GM21515 (cell line): ENCODE results near the gene ARHGEF3.
A peak's percentile ranks its signal among the peaks of the same experiment; 100 is the strongest.
"Not testable (repeated sequence)": the region's sequence is repeated elsewhere in the genome, so short reads cannot be mapped to it uniquely, and the experiment has no call there.

Experiments used
- ATAC-seq: cut with Tn5 transposase; IDR thresholded peaks from one replicate; pipeline ENCODE4 v1.9.1; 2021; ENCODE audit not compliant: unreplicated experiment

ARHGEF3 gene

GRCh38 chr3:56775838-56776555, 25.8 kb downstream of the ARHGEF3 start:
- no peak for ATAC-seq

- no peak for ATAC-seq
Measured at GRCh38 chr3:56775445-56775837, 26.3 kb downstream of the ARHGEF3 start.

- no peak for ATAC-seq
Measured at GRCh38 chr3:56773986-56774385, 27.8 kb downstream of the ARHGEF3 start.

GRCh38 chr3:56772952-56773938, 28.5 kb downstream of the ARHGEF3 start:
- ATAC-seq: no peak

GRCh38 chr3:56771376-56771775, 30.4 kb downstream of the ARHGEF3 start:
- ATAC-seq: no peak

GRCh38 chr3:56769116-56769707, 32.5 kb downstream of the ARHGEF3 start:
- ATAC-seq: no peak

GRCh38 chr3:56764904-56765547, 36.7 kb downstream of the ARHGEF3 start:
- ATAC-seq: no peak

- ATAC-seq: no peak
Measured at GRCh38 chr3:56764184-56764583, 37.6 kb downstream of the ARHGEF3 start.

- no peak for ATAC-seq
Measured at GRCh38 chr3:56763233-56763632, 38.5 kb downstream of the ARHGEF3 start.

- no peak for ATAC-seq
Measured at GRCh38 chr3:56762718-56763117, 39.0 kb downstream of the ARHGEF3 start.

- no peak for ATAC-seq
Measured at GRCh38 chr3:56761887-56762651, 39.7 kb downstream of the ARHGEF3 start.

GRCh38 chr3:56761023-56761422, 40.7 kb downstream of the ARHGEF3 start:
- ATAC-seq: no peak

GRCh38 chr3:56759532-56759931, 42.2 kb downstream of the ARHGEF3 start:
- no peak for ATAC-seq

- ATAC-seq: peak; percentile 63
Measured at GRCh38 chr3:56758539-56758981, 43.2 kb downstream of the ARHGEF3 start.

GRCh38 chr3:56758042-56758441, 43.7 kb downstream of the ARHGEF3 start:
- ATAC-seq: not testable (repeated sequence)

GRCh38 chr3:56754741-56755417, 46.9 kb downstream of the ARHGEF3 start:
- peak; percentile 44 for ATAC-seq

- ATAC-seq: peak; percentile 56
Measured at GRCh38 chr3:56753206-56753820, 48.4 kb downstream of the ARHGEF3 start.

- ATAC-seq: no peak
Measured at GRCh38 chr3:56751056-56751707, 50.6 kb downstream of the ARHGEF3 start.
